NCI-H1417 treated with DMSO at 0.1 percent for 48 hours (cell line): Measurements from ENCODE around the gene DUSP21.
"Not testable (repeated sequence)": the region's sequence is repeated elsewhere in the genome, so short reads cannot be mapped to it uniquely, and the experiment has no call there.

Experiments used
- DNase-seq: peaks from one replicate; lab custom pipeline; 2025; lab: John Stamatoyannopoulos, UW

Gene DUSP21

DNA sequence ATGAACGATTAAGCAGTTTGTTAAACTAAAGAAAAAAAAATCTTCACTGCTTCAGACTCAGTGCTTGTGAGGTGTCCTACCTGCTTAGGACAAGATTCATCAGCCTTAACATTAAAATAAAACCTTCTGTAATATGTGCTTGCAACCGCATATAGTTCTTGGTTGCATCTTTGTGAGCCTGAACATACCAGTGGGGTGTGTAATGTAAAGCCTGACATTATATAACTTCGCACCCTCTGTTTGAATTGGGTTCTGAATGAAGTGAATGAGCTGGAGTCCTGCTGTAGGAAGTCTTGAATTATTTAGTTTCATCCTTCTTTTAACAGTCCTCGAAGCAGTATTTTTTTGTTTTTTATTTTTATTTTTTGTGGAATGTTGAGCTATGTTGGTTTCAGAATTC, 32.3 kb downstream of the DUSP21 start:
- no peak for DNase-seq

DNA sequence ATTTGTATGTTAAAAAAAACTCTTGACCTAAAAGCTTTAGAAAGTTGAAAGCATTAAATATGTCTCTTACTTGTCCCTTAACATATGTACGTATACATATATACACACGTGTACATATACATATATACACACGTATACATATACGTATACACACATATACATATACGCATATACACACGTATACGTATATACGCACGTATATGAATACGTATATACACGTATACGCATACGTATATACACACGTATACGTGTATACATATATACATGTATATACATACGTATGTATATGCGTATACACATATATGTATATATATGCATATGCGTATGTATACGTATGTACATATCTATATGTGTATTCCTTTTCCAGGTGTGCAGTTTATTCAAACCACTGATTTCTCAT, 32.9 kb downstream of the DUSP21 start:
- no peak for DNase-seq

DNA sequence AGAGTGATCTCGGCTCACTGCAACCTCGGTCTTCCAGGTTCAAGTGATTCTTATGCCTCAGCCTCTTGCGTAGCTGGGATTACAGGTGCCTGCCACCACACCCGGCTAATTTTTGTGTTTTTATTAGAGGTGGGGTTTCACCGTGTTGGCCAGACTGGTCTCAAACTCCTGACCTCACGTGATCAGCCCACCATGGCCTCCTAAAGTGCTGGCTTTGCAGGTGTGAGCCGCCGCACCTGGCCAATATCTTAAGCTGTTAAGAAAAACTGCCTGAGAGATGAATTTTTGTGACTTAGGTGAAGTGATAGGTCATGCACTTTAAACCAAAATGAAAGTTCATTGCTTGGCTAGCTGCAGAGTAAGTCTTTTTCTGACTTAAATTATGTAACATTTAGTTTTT, 35.0 kb downstream of the DUSP21 start:
- no peak for DNase-seq

DNA sequence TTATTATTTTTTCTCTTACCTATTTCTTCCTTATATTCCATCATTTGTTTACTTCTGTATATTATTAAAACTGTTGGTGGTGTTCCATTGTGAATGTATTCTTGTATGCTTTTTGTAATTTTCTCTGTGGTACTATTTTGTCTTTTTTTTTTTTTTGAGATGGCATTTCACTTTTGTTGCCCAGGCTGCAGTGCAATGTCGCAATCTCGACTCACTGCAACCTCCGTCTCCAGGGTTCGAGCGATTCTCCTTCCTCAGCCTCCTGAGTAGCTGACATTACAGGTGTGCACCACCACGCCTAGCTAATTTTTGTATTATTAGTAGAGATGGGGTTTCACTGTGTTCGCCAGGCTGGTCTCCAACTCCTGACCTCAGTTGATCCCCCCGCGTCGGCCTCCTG, 37.7 kb downstream of the DUSP21 start:
- DNase-seq = no peak

DNA sequence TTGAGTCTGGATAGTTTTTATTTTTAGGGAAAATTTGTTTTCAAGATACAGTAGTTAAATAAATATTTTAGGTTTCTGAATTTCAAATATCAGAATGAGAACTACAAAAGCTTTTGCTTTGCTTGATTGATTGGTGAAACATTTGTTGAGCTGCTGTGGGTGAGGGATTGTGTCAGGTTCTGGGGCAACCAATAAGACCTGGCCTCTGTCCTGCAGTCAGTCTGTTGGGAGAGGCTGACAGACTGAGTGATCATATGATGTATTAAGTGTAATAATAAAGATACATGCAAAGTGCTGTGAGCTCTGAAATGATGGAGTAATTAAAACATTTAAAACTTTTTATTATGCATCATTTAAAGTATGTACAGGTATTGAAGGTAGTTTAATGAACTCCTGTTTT, 38.8 kb downstream of the DUSP21 start:
- no peak for DNase-seq

DNA sequence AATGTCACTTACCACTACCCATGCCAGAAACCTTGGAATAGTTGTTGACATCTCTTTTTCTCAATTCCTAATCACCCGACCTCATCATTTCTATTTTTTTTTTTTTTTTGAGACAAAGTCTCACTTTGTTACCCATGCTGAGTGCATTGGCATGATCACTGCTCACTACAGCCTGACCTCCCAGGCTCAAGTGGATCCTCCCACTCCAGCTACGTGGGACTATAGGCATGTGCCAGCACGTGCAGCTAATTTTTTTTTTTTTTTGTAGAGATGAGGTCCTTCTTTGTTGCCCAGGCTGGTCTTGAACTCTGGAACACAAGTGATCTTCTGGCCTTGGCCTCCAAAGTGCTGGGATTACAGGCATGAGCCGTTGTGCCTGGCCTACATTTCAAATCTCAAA, 41.1 kb downstream of the DUSP21 start:
- DNase-seq = no peak

DNA sequence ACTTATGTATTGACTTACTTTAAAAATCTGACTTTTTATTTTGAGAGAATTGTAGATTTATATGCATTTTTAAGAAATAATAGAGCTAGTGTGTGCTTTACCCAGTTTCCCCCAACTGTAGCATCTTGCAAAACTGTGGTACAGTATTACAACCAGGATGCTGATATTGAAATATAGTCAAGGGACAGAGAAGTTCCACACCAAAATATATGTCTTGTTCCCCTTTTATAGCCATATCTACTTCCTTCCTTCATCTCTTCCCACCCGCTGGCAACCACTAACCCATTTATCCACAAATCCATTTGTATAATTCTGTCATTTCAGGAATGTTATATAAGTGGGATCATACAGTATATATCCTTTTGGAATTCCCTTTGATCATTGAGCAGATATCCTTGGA, 46.0 kb downstream of the DUSP21 start:
- no peak for DNase-seq

DNA sequence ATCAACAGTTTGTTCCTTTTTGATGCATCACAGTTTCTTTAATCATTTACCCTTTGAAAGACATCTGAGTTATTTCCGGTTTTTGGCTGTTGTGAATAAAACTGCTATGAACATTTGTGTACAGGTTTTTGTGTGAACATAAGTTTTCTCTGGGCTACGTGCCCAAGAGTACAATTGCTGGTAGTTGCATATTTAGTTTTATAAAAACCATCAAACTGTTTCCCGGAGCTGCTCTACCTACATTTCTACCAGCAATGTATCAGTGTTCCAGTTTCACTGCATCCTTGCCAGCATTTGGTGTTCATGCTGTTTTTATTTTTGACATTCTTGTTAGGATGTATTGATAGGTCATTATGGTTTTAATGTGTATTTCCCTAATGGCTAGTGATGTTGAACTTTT, 46.4 kb downstream of the DUSP21 start:
- no peak for DNase-seq

DNA sequence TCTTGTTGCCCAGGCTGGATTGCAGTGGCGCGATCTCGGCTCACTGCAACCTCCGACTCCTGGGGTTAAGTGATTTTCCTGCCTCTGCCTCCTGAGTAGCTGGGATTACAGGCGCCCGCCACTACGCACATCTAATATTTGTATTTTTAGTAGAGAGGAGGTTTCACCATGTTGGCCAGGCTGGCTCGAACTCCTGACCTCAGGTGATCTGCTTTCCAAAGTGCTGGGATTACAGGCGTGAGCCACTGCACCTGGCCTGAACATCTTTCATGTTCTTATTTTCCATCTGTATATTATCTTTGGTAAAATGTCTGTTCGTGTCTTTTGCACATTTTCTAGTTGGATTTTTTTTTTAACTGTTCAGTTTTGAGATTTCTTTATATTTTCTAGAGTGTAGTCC, 46.9 kb downstream of the DUSP21 start:
- DNase-seq = not testable (repeated sequence)

DNA sequence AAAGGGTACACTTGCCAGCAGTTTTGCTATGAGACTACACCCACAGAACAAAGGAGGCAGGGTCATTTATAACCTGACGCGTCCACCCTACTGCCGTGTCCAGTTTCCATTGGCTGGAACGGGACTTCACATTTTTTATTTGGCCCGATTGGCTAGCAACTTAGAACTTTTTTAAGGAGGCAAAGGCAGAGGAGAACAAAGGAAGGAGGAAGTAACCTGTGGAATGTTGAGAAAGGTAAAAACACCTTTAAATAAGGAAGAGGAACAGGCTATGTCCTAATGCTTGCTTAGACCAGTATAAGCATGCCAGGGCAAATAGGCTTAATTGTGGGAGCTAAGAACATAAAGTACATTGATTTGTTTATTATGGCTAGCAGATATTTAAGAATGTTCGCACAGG, 47.8 kb downstream of the DUSP21 start:
- no peak for DNase-seq
